Peyer's patch (tissue), 4 donors: ENCODE data around the gene MPHOSPH8. TPM values are rescaled to one million over a fixed set of nuclear protein-coding genes. Genes with fewer than 3 reads are reported as not detected.

Source experiments
- DNase-seq, 3 donors: peaks; one replicate each; pipeline ENCODE4 v3.0.0-alpha.2; 2017 to 2019
- H3K27ac ChIP-seq, 4 donors: fragments of 200-600 bp; sonication (generic); one replicate each; pipeline ENCODE4 v1.5.1; 2016 to 2019
- H3K27me3 ChIP-seq, 2 donors: fragments of 200-600 bp; sonication (generic); one replicate each; pipeline ENCODE4 v1.5.1; 2019
- H3K36me3 ChIP-seq, 3 donors: fragments of 200-600 bp; sonication (generic); one replicate each; pipeline ENCODE4 v1.5.1; 2016 to 2019
- H3K4me1 ChIP-seq, 4 donors: fragments of 200-600 bp; sonication (generic); one replicate each; pipeline ENCODE4 v1.5.1; 2016 to 2019
- H3K4me3 ChIP-seq, 4 donors: fragments of 200-600 bp; sonication (generic); 1 replicate in 3 of 4; 2 replicates in 1 of 4; pipeline ENCODE4 v1.5.1; 2016 to 2019; ENCODE audit warnings: mild to moderate bottlenecking in 1 of 4
- H3K9me3 ChIP-seq, 4 donors: fragments of 200-600 bp; sonication (generic); one replicate each; pipeline ENCODE4 v1.5.1; 2016 to 2019; ENCODE audit warnings: mild to moderate bottlenecking in 1 of 4
- POLR2A ChIP-seq, 2 donors: fragments of 450-650 bp; IDR thresholded peaks; one replicate each; pipeline ENCODE4 v1.5.1; 2017; ENCODE audit warnings: antibody characterized with exemption in 2 of 2, mild to moderate bottlenecking in 2 of 2, moderate library complexity in 2 of 2
- total RNA-seq, 4 donors: library from RNA; depleted of rRNA; stranded (reverse); fragments of >200 nt; gene quantifications; one replicate each; pipeline ENCODE4 v1.1.0, GENCODE V29; 2016
- TF ChIP-seq, protein P1 (sequence below), 6 experiments: fragments of 450-650 bp in 4 of 6; fragments of 200-600 bp in 2 of 6; sonication (generic) in 1 of 6; IDR thresholded peaks; one replicate each; pipeline ENCODE4 v1.5.1; 2017 to 2019; ENCODE audit warnings: antibody characterized with exemption in 6 of 6, mild to moderate bottlenecking in 3 of 6, moderate library complexity in 1 of 6

The MPHOSPH8 gene
- total RNA-seq, 4 donors from 2014 or later, result 33.1 to 117 (median 45.6) TPM

DNA sequence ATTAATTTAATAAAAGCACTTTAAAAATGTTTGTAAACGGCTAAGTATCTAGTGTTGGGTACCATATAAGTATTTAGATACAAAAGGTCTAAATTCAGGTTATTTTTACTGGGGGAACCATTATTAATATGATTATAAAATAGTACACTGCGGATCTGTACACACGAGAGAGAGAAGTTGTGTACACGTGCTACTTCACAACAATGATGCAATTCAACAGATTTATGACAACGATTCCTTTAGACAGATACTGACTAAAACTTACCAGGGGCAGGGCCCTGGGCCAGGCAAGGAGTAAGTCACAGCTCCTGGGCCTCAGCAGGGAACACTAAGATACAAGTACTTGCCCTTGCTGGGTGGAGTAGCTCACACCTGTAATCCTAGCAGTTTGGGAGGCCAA is 43.0 kb upstream of the MPHOSPH8 start:
- no peak for TF ChIP-seq POLR2A (IDR thresholded peaks at IDR 0.05)
- TF ChIP-seq, protein P1, sequence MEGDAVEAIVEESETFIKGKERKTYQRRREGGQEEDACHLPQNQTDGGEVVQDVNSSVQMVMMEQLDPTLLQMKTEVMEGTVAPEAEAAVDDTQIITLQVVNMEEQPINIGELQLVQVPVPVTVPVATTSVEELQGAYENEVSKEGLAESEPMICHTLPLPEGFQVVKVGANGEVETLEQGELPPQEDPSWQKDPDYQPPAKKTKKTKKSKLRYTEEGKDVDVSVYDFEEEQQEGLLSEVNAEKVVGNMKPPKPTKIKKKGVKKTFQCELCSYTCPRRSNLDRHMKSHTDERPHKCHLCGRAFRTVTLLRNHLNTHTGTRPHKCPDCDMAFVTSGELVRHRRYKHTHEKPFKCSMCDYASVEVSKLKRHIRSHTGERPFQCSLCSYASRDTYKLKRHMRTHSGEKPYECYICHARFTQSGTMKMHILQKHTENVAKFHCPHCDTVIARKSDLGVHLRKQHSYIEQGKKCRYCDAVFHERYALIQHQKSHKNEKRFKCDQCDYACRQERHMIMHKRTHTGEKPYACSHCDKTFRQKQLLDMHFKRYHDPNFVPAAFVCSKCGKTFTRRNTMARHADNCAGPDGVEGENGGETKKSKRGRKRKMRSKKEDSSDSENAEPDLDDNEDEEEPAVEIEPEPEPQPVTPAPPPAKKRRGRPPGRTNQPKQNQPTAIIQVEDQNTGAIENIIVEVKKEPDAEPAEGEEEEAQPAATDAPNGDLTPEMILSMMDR (IDR thresholded peaks at IDR 0.05), result no peak
- DNase-seq, result no peak
- Histone ChIP-seq H3K9me3 (no peaks in the 10 kb centered on the region), H3K36me3 (no peaks in the 10 kb centered on the region), H3K4me1 (no peaks in the 10 kb centered on the region), H3K27ac (no peak overlapping the region), H3K27me3 (no peaks in the 10 kb centered on the region), H3K4me3 (no peak overlapping the region)

DNA sequence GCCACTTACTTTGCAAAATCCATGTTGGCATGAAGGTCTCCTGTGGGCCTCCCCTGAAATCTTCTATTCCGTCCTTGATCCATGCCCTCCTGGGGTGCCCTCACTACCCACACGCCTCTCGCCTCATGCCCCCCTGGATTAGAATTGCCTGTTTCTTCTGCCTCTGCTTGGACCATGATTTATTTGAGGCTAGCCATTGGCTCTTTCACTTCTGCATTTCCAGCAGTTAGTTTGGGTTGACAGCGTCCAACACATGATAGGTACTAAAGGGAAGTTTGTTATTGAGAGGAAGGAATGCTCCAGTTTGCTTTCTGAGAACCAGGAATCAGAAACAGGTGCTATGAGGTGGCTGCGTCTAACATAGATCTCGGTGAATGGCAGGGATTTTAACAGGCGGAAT is 41.6 kb upstream of the MPHOSPH8 start:
- DNase-seq, result no peak
- no peaks in the 10 kb centered on the region for H3K36me3 ChIP-seq
- TF ChIP-seq POLR2A (IDR thresholded peaks at IDR 0.05), result no peak
- TF ChIP-seq, protein P1 (IDR thresholded peaks at IDR 0.05), result no peak
- no peaks in the 10 kb centered on the region for H3K27me3 ChIP-seq
- no peak overlapping the region for H3K4me3 ChIP-seq
- H3K4me1 ChIP-seq, result no peaks in the 10 kb centered on the region
- H3K27ac ChIP-seq, result no peak overlapping the region
- no peaks in the 10 kb centered on the region for H3K9me3 ChIP-seq

DNA sequence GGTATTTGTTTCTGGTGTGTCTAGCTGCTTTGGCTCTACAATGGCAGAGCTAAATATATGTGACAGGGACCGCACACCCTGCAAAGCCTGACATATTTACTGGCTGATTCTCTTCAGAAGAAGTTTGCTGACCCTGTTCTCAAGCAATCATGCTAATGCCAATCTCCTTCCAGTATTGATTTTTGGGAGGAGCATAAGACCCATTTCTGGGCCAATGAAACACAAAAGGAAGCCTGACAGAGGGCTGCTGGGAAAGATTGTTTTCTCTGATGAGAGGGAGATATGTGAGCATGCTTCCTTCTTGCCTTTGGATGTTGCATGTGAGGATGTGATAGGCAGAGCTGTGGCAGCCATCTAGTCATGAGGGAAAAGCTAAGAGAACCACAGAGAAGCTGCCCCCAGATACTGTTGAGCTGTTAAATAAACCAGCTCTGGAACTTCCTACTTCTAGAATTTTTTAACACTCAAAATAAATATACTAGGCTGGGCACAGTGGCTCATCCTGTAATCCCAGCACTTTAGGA is 40.7 kb upstream of the MPHOSPH8 start:
- Histone ChIP-seq H3K36me3 (no peaks in the 10 kb centered on the region), H3K9me3 (no peaks in the 10 kb centered on the region), H3K4me1 (no peaks in the 10 kb centered on the region), H3K27me3 (no peaks in the 10 kb centered on the region), H3K4me3 (no peak overlapping the region), H3K27ac (no peak overlapping the region)
- TF ChIP-seq POLR2A (IDR thresholded peaks at IDR 0.05), result no peak
- no peak for DNase-seq

DNA sequence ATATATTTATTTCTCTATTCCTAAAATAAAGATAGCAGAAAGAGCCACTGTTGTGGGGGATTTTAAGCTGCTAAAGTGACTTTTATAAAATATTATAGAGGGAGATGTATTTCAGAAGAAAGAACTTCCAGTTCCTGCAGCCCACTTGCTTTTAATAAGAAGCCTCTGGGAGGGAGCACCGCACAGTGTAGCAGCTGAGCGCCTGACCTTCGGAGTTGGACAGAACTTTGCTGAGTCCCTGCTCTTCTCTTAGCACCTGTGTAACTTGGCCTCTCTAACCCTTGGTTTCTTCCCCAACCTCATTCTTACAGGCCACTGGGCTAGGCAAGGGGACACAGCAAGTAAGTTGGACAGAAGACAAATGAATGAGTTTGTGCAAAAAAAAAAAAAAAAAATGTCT is 37.4 kb upstream of the MPHOSPH8 start:
- Histone ChIP-seq H3K4me3 (no peak overlapping the region), H3K36me3 (no peaks in the 10 kb centered on the region), H3K27ac (no peak overlapping the region), H3K4me1 (no peaks in the 10 kb centered on the region), H3K9me3 (no peaks in the 10 kb centered on the region), H3K27me3 (no peaks in the 10 kb centered on the region)
- no peak for DNase-seq
- no peak for TF ChIP-seq POLR2A (IDR thresholded peaks at IDR 0.05)
- TF ChIP-seq, protein P1 (IDR thresholded peaks at IDR 0.05), result no peak

DNA sequence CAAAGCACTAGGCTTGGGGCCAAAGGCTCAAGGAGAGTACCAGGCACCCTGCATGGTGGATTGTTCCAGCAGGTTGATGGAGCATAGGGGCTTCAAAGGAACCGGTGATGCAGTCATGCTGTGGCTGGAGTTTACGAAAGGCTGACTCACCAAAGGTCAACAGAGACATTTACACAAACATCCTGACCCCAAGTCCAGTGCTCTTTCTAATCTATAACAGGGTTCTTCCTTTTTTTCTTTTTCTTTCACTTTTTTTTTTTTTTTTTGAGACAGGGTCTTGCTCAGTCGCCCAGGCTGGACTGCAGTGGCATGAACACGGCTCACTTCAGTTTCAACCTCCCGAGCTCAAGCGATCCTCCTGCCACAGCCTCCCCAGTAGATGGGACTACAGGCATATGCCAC is 36.5 kb upstream of the MPHOSPH8 start:
- no peaks in the 10 kb centered on the region for H3K36me3 ChIP-seq
- no peak for TF ChIP-seq POLR2A (IDR thresholded peaks at IDR 0.05)
- TF ChIP-seq, protein P1 (IDR thresholded peaks at IDR 0.05), result no peak
- H3K4me3 ChIP-seq, result no peak overlapping the region
- H3K4me1 ChIP-seq, result peaks cover 0 to 6% (median 0%) of the 10 kb centered on the region in 4 donors
- H3K27ac ChIP-seq, result no peak overlapping the region
- no peaks in the 10 kb centered on the region for H3K9me3 ChIP-seq
- DNase-seq, result no peak
- no peaks in the 10 kb centered on the region for H3K27me3 ChIP-seq

DNA sequence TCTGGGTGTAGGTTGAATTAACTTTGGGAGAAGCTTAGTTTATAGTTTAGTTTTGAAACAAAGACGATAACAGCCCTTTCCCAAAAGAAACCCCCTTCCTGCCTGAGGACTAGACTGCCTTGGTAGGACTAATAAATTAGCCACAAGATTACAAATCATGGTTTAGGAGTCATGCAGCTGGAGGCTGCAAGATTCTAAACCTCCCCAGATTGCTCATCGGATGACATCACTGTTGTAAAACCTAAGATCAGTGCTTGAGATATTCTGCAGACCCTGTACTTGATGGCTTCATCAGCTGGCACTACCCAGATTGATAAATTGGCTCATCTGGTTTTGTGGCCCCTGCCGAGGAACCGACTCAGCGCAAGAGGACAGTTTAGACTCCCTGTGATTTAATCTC is 35.9 kb upstream of the MPHOSPH8 start:
- H3K9me3 ChIP-seq, result no peaks in the 10 kb centered on the region
- TF ChIP-seq POLR2A (IDR thresholded peaks at IDR 0.05), result no peak
- TF ChIP-seq, protein P1 (IDR thresholded peaks at IDR 0.05), result no peak
- peaks cover 0 to 11% (median 0%) of the 10 kb centered on the region in 4 donors for H3K4me1 ChIP-seq
- no peak overlapping the region for H3K4me3 ChIP-seq
- H3K36me3 ChIP-seq, result no peaks in the 10 kb centered on the region
- no peaks in the 10 kb centered on the region for H3K27me3 ChIP-seq
- no peak for DNase-seq
- H3K27ac ChIP-seq, result no peak overlapping the region
